HG03442 (cell line): ENCODE results near the gene MAPK8.

Experiments used
- ATAC-seq: cut with Tn5 transposase; IDR thresholded peaks from one replicate; pipeline ENCODE4 v1.9.1; 2021; ENCODE audit warnings: mild to moderate bottlenecking, moderate library complexity; ENCODE audit not compliant: unreplicated experiment

MAPK8 gene

DNA sequence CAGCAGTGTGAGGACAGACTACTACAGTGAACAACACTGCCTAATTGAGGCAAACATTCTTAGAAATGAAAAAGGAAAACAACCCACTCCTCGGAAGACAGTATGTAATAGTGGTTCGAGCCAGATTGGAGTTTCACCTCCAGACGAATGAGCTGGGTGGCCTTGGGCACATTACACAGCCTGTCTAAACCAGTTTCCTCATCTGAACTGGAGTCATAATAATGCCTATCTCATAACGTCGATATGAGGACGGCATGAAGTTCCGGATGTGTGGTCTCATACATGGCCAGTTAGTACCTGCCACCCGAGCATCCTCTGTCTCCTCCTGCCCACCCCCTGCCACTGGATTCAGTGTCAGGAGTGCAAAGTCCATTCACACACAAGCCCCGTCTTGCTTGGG, 16.2 kb upstream of the MAPK8 start:
- ATAC-seq: no peak

- no peak for ATAC-seq
Measured at GRCh38 chr10:48291190-48291589, 15.3 kb upstream of the MAPK8 start.

GRCh38 chr10:48292616-48293015, 13.9 kb upstream of the MAPK8 start:
- no peak for ATAC-seq

DNA sequence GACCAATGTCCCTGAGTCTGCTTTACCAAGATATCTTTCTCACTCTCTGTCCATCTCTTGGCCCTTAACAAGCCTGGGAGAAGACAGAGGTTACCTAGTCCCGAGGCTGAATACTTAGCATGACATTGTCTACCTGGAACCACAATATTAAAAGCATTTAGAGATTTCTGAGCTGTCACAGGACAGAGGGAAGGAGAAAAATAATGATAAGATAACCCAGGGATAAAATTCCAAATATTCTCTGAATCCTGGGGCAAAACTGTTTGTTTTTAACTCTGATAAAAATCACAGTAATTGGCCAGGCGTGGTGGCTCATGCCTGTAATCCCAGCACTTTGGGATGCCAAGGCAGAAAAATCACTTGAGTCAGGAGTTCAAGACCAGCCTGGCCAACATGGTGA, 12.0 kb upstream of the MAPK8 start:
- no peak for ATAC-seq

DNA sequence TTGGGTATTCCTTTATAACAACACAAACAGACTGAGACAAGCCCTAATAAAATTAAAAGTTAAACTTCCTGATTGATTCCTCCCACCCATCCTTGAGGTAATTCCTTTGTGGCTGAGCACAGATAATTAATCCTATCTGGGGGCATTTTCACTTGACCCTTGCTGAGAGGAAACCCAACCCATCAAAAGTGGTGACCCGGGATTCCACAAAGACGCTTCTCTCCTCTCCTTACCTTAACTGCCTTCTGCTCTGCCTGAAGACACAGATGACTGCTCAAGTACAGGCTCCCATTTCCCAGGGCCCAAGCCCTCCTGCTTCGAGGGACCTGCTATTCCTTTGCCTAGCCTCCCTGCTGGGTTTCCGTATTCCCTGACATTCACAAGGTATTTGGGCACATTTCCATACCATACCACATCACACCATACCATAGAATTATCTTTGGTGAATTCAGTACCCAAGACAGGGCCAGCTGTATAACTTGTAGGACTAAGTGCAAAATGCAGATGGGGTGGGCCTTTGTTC, 9.8 kb upstream of the MAPK8 start:
- ATAC-seq: no peak

DNA sequence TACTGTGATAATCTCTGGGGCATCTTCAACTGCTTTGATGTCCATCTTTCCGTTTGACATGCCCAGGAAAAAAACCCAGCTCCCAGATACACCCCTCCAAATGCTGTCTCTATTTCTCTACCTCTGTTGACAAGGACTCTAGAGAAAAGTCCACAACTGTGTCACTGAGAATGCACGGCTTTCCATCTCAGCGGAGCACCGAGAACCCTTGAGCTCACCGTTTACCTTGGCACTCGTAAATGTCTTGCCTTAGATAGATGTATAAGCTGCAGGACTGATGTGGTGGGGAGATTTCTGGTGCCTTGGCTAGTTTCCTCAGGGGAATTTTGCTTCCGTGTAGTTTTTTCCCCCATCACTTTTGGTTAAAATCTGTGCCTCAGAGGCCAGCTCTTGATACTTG, 7.4 kb upstream of the MAPK8 start:
- no peak for ATAC-seq

GRCh38 chr10:48299692-48300091, 6.8 kb upstream of the MAPK8 start:
- ATAC-seq: no peak

- ATAC-seq: no peak
Measured at GRCh38 chr10:48300556-48300955, 5.9 kb upstream of the MAPK8 start.

DNA sequence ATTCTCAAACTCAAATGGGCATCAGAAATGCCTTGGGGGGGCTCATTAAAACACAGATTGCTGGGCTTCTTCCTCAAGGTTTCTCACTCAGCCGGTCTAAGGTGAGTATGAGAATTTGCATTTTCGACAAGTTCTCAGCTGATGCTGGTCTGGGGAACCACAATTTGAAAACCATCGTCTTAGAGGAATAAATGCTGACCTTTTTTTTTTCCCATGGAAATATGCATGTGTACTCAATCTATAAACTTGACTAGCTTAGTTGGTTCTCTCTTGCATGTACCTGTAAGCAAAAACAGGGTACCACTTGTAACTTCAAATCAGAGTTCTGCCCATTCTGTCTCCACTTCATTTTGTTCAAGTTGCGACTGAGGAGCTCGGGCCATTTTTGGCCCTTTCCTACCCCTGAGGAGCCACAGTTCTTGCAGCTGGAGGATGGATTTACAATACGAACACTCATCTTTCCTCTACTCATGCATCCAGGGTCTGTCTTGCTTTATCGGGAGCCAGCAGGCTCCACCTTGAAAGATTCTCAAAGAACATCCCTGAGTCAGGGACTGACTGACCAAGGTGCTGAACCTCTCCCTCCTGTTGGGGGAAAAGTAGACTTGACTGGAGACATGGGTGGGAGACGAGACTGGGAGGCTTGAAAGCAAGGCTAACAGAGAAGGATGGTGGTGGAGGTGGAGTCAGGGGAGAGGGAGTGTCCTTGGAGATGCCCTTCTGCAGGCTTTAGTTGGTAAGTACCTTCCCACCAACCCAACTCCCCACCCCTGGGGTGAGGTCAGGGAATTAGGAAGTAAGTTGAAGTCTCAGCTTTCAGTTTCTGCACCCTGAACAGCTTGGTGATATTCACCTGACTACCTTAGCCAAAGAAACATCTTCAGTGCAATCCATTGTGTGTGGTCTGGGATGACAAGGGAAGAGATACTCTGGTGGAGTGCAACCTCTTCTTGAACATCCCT, 3.7 kb upstream of the MAPK8 start:
- ATAC-seq: no peak

DNA sequence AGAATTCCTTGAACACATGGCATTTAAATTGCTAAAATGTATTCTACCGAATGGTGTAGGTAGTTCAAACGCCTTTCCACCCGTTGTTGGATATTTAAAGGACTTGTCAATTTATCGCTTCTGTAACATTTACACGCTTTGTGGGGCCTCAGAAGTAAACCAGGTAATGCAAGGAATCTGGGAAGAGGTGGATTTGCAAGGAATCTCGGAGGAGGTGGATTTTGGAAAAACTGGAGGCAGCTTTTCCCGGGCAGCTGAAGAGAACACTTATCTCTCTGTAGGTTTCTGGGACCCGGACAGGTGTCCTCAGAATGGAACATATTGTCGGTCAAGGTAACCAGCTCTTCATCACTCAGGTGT, 592 bp upstream of the MAPK8 start:
- no peak for ATAC-seq

DNA sequence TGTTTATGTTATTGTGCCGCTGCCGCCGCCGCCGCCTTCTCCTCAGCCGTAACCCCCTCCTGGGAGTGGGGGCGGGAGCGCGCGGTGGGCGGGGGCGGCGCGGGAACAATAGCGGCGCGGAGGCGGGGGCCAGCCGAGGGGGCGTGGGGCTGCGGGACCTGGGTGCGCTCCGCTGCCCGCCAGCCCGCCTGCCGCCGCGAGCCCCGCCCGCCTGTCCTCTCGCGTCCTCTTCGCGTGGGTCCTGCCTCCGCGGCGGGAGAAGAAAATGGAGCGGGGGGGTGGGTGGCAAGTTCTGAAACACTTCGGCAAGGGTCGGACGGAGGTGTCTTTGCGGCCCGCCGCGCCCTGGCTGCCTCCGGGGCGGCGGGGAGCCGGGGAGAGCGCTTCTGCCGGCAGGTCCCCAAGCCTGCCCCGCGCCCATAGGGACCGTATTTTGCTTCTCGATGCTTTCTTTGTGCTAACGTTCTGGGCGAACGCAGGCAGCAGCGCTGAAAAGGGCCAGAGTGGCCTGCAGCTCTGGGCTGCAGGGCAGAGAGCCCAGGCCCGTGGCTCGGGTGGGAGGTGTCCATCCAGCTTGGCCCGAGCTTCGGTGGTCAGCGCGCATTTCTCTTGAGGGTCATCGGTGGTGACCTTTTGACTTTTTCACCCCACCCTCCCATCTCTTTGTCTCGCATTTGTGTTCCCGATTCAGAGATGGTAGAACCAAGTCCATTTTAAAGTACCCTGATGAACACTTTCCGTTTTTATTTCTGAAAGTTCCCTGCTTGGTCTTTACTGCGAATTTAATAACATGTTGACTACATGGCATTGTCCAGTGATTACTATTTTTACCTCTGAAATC, 613 bp downstream of the MAPK8 start:
- peak; percentile 31 for ATAC-seq

DNA sequence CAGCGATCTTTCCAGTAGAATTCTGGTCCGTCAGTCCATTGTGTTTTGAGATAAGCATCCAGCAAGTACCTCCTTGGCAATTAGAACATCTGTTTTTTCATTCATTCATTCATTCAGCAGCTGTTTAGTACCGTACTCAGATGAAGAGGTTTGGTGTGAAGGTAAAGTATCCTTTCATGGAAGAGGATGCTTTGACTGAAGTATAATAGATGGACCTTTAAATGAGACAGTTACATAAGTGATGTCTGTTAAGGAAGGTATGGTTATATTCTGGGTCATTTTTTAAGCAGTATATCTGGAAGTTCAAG, 1.2 kb downstream of the MAPK8 start:
- ATAC-seq: no peak

DNA sequence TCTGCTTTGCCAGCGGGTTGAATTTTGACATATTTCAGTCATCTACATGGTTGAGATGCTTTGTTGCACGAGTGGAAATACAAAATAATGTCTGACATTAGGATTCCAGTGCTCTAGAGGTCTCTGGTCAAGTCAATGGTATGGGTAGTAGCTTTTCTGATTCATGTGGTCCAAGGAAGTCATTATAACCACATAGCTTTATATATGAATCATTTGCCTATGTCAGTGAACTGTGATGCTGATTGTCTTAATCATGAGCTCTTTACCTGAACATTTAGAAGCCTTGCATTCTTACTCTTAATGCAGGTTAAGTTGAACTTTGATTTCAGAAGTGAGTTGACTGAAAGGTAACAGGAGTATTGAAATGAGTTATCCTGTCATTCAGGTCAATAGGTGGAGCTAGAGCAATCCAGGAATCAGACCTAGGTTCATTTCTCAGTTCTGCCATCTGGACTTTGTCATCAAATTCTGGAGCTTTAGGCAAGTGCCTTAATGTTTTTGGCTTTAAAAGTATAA, 3.3 kb downstream of the MAPK8 start:
- no peak for ATAC-seq

DNA sequence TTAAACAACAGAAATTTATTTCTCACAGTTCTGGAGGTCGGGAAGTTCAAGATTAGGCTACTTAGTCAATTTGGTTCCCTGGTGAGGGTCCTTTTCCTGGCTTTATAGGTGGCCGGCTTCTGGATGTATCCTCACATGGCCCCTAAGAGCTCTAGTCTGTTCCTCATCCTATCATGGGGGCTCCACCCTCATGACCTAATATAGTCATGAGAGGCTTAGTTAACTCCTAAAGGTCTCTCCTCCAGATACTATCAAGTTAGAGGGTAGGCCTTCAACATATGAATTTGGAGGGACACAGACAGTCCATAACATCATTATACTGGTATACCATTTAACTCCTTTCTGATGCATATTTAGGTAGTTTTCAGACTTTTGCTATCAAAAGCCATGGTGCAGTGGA, 7.6 kb downstream of the MAPK8 start:
- ATAC-seq: no peak

DNA sequence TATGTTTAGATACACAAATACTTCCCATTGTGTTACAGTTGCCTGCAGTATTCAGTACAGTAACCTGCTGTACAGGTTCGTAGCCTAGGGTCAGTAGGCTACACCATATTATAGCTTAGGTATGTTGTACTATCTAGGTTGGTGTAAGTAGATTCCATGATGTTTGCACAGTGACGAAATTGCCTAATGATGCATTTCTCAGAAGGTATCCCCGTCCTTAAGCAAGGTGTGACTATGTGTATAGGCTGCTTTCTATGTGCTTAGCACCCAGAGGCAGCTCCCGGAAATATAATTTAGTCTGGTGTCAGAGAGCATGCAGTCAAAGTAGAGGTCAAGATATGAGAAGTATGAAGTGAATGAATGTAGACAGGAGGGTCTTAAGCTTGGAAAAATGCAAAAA, 9.8 kb downstream of the MAPK8 start:
- no peak for ATAC-seq

DNA sequence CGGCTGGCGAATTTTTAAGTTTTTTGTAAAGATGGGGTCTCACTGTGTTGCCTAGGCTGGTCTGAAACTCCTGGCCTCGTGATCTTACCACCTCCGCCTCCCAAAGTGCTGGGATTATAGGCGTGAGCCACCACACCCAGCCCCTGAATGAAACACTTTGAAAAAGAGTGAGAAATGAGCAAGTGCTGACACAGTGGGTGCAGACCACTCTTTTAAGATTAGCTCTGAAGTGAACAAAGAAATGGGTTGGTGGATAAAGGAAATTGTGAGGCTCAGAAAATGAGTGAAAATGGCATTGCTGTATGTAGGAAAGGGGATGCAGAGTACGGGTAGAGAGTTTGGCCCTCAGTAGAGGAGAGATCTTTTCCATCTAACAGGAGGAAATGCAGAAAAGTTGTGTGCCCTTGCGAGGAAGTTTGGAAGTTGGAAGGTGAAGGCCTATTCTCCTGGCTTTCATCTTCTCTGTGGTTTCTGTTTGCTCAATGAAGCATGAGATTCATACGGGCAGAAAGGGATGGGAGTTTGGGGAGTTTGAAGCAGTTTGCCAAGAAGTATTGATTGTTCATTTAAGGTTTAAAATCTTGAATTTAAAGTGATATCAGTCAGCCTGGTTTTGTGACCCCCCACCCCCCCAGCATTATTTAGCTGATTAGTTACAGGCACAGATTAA, 11.0 kb downstream of the MAPK8 start:
- ATAC-seq: no peak

DNA sequence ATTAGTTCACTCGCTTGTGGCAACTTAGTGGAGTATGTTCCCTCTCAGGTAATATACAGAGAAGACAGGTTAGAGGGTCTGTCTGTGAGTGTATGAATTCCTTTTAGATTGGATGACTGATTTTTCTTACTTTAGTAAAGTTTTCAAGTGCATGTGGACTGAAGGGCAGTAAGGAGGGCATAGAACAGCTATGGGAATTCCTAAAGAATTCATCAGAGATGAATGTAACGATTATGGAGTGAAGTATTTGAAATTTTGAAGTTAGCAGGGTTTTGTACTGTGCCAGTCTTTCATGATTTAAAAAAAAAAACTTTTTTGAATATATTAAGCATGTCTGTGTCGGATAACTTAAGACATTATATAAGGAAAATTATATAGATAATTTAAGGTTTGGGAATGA, 15.5 kb downstream of the MAPK8 start:
- ATAC-seq: no peak

GRCh38 chr10:48324580-48324979, 18.1 kb downstream of the MAPK8 start:
- no peak for ATAC-seq

GRCh38 chr10:48330269-48330668, 23.8 kb downstream of the MAPK8 start:
- no peak for ATAC-seq

- no peak for ATAC-seq
Measured at GRCh38 chr10:48331436-48331835, 25.0 kb downstream of the MAPK8 start.

DNA sequence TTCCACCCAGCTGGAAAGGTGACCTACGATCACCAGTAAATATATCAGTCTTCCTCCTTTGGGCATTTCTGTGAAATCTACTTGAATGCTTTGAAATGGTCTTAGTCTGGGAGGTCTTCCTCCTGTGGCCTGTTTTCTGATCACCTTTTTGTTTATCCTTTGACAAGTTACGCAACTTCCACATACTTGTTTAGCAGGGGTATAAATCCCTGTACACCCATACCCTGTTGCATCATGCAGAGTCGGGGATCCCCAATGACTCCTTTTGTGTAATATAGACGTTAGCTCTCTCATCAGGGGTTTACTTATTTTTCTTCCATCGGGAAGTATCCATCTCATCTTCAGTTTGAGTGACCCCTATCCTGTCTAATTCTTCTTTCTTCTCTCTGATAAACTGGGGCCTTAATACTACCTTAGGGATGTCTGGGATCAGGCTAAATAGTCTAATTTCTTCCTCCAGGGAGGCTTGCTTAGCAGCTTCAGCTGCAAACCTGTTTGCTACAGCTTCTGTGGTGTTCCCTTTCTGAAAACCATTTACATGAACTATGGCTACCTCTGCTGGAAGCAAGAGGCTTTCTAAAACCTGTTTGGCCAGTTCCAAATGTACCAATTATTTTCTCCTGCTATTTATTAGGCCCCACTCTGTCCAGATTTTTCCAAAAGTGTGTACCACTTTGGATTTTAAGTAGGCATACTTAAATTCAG, 25.8 kb downstream of the MAPK8 start:
- ATAC-seq: no peak
